HuH-7 (cell line): ENCODE data around the gene SMG9.

ENCODE experiments used
- DNase-seq: peaks from one replicate; pipeline ENCODE4 v3.0.0; 2011; ENCODE audit warnings: low spot score

The SMG9 gene

DNA sequence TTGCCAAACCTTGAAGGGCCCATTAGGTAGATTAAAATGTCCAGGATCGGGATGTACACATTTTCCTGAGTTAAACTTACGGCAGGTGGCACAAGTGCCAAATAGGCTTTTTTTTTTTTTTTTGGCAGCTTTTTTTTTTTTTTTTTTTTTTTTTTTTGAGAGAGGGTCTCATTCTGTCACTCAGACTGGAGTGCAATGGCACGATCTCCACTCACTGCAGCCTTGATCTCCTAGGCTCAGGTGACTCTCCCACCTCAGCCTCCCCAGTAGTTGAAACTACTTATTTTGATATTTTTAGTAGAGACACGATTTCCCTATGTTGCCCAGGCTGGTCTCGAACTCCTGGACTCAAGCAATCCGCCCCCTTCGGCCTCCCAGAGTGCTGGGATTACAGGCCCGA lies 29.9 kb downstream of the SMG9 start:
- DNase-seq, result no peak

GRCh38 chr19:43723588-43723987 lies 31.2 kb downstream of the SMG9 start:
- DNase-seq, result no peak

- DNase-seq, result no peak
Measured at GRCh38 chr19:43721469-43722048, 33.2 kb downstream of the SMG9 start.

DNA sequence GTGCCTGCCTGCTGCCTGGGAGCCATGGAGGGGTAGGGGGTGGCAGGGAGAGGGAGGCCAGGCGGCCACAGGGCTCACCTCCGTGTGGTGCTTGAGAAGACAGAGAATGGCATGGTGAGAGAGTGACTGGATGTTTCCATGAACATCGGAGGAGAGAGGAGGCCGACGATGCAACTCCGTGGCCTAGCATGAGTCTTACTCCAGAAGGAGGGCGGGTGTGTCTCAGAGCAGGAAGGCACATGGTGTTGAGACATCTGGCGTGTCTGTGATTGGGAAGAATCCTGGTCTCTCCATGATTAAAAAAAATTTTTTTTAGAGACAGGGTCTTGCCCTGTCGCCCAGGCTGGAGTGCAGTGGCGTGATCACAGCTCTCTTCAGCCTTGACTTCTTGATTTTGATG lies 33.8 kb downstream of the SMG9 start:
- DNase-seq, result no peak

- no peak for DNase-seq
Measured at GRCh38 chr19:43719918-43720317, 34.8 kb downstream of the SMG9 start.

DNA sequence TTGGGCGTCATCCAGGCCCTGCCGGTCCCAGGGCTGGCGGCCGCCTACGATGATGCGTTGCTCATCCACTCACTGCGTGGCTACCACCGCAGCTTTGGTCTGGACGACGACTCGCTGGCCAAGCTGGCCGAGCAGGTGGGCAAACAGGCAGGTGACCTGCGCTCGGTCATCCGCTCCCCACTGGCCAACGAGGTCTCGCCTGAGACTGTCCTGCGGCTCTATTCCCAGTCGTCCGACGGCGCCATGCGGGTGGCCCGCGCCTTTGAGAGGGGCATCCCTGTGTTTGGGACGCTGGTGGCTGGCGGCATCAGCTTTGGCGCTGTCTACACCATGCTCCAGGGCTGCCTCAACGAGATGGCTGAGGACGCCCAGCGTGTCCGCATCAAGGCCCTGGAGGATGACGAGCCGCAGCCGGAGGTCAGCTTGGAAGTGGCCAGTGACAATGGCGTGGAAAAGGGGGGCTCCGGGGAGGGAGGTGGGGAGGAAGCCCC lies 35.3 kb downstream of the SMG9 start:
- DNase-seq, result no peak

- no peak for DNase-seq
Measured at GRCh38 chr19:43718627-43719377, 36.0 kb downstream of the SMG9 start.

DNA sequence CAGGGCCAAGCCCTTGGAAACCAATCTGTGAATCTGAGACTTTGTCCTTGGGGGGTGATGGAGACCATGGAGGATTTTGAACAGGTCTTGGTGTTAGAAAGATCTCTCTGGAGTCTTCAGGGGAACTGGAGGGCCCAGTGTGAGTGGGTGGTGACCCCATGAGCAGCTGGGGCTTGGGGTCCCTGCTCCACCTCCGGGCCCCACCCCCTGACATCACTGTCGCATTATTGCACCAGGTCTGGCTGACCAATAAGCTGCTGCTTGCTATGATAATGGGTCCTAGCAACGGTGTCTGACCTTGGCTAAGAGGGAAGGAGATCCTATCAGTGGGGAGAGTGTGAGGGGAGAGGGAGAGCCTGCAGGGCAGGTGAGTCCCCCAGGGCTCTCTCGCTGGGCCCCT lies 39.0 kb downstream of the SMG9 start, which contains the start of gene IRGC:
TSS of gene IRGC (plus strand) at position 301 of the 400 bp plus-strand sequence. CDS start 2,483 bp downstream, outside the sequence.
- DNase-seq, result no peak

- no peak for DNase-seq
Measured at GRCh38 chr19:43713208-43713607, 41.6 kb downstream of the SMG9 start.

GRCh38 chr19:43711751-43712355 lies 42.9 kb downstream of the SMG9 start:
- no peak for DNase-seq

- DNase-seq, result no peak
Measured at GRCh38 chr19:43708716-43709115, 46.0 kb downstream of the SMG9 start.

DNA sequence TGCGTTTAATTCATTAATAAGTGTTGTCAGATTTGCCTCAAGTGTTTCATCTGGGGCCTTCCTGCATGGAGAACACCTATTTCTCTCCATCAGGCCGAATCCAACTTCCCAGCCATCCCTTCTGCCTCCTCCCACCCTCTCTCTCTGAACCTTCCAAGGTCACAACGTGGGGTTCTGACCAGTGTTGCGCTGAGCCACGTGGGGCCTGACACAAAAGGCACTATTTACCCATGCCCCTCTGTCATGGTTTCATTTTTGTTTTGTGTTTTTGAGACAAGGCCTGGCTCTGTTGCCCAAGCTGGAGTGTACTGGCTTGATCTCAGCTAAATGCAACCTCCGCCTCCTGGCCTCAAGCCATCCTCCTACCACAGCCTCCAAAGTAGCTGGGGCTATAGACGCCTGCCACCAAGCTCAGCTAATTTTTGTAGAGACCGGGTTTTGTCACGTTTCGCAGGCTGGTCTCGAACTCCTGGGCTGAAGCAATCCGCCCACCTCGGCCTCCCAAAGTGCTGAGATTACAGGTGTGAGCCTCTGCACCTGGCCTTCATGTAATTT lies 47.5 kb downstream of the SMG9 start:
- no peak for DNase-seq

GRCh38 chr19:43705729-43706128 lies 49.0 kb downstream of the SMG9 start:
- no peak for DNase-seq

DNA sequence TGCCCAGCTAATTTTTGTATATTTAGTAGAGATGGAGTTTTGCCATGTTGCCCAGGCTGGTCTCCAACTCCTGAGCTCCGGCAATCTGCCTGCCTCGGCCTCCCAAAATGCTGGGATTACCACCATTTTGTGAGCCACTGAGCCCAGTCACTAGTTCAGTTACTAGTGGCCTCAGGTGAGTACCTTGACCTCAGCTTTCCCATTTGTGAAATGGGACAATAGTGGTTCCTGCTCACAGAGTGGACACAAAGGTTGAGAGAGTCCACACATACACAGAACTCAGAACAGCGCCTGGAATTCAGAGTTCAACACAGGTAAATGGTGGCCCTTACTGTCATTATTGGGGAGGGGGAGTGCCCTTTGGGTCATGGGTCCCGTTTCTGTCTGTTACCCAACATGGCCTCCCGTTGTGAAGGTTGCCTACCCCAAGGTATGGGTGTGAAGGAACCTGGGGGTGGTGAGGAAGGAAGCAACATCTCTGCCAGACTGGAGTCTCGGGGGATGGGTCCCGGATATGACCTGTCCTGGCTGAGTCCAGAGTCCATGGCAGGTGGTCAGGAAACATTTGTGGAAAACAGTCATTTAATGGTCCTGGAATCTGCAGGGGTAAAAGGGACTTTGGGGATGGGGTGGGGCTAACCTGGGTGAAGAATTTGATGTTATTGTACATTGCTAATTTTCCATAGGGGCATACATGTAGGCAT lies 50.6 kb downstream of the SMG9 start:
- DNase-seq, result no peak

GRCh38 chr19:43700395-43701000 lies 54.3 kb downstream of the SMG9 start:
- no peak for DNase-seq

DNA sequence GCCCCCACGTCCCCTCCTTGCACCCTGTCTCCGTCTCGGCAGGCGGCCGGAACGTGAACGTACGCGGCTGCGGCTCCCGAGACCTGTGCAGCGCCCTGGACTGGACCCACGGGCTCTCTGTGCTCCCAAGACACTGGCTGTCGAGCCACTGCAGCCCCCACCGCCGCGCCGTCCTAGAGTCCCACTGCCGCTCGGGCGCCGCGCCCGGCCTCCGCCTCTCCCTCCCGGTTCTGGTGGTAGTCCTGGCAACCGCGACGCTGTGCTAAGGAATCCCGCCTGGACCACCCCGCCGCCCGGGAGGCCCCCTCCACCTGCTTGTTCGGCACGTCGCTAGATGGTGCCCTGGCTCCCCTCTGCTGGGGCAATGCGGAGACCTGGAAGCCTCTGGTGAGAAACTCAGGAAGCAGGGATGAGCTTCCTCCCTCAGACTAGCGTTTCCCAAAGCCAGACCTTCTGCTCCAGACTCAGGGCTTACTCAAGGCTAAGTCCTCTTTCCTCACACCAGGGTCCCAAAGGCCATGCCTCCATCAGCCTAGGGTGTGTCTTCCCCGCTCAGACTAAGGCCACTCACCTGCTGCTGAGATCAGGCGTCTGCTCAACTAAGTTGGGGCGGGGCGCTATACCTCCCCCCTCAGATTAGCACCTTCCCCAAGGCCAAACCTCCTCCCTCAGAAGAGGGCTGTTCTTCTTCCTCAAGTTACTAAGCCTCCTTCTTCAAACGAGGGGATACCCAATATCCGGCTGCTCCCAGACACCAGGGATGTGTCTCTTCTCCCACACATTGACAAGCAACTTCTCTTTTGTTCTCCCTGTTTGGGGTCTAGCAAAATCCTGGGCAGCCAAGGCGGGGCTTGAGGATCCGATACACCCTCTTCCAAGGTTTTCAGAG lies 55.0 kb downstream of the SMG9 start:
- no peak for DNase-seq

GRCh38 chr19:43697295-43697694 lies 57.5 kb downstream of the SMG9 start:
- no peak for DNase-seq

DNA sequence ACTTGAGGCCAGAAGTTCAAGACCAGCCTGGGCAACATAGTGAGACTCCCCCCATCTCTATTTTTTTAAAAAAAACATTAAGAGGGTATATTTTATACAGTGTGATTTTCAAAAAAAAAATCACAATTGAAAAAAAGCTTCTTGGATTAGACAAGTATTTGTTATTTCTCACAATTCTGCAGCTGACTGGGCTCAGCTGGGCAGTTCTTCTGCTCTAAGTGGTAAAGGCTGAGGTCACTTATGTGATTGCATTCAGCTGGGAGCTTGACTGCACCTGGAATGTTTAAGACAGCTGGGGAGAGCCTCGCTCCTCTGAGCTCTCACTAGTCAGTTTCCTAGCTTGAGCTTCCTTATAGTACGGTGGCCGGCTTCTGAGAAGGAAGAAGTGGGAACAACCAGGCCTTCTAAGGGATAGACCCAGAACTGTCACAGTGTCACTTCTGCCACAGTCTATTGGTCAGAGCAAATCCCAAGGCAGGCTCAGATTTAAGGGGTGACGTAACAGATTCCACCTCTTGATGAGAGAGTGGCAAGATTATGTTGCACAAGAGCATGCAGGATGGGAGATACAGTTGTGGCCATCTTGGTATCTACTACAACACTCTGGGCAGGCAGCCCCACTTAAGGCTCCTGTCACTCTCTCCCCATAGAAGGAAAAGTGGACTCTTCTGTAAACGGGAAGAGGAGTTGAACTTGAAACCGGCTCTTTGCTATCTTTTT lies 58.6 kb downstream of the SMG9 start:
- no peak for DNase-seq

GRCh38 chr19:43694553-43694952 lies 60.2 kb downstream of the SMG9 start:
- DNase-seq, result no peak

DNA sequence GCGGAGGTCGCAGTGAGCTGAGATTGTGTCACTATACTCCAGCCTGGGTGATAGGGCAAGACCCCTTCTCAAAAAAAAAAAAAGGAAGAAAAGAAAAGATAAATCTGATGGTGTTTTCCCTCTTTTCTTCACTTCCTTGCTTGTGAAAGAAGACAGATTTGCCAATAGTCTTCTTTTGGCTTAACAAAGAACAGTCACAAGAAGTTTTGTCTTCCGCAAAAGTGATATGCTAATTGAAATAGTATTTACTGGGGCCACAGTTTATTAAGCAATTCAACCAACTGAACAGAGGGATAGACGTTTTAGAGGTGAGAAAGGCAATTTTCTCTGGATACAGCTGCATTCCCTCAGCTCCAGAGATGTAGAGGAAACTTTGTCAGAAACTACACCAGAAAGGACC lies 61.9 kb downstream of the SMG9 start:
- DNase-seq, result no peak
